Measurements from ENCODE around the gene ACTN1.
A peak's percentile ranks its signal among the peaks of the same experiment; 100 is the strongest.

Gene ACTN1

GRCh38 chr14:68969278-68970033, 9.6 kb downstream of the ACTN1 start:
- TF ChIP-seq CTCF (IDR thresholded peaks at IDR 0.05; ENCODE audit: insufficient read depth, missing control alignments): no peak
- DNase-seq (ENCODE audit: insufficient read length, low spot score) (no peak), FAIRE-seq (no peak)

- FAIRE-seq (no peak), DNase-seq (ENCODE audit: insufficient read length, low spot score) (peak; percentile 47)
- TF ChIP-seq CTCF (IDR thresholded peaks at IDR 0.05; ENCODE audit: insufficient read depth, missing control alignments): no peak
Observed at GRCh38 chr14:68968721-68969120, 10.4 kb downstream of the ACTN1 start.

- no peak for DNase-seq (ENCODE audit: insufficient read length, low spot score)
- no peak for TF ChIP-seq CTCF (IDR thresholded peaks at IDR 0.05; ENCODE audit: insufficient read depth, missing control alignments)
- FAIRE-seq: no peak
Observed at GRCh38 chr14:68968051-68968450, 11.1 kb downstream of the ACTN1 start.

DNA sequence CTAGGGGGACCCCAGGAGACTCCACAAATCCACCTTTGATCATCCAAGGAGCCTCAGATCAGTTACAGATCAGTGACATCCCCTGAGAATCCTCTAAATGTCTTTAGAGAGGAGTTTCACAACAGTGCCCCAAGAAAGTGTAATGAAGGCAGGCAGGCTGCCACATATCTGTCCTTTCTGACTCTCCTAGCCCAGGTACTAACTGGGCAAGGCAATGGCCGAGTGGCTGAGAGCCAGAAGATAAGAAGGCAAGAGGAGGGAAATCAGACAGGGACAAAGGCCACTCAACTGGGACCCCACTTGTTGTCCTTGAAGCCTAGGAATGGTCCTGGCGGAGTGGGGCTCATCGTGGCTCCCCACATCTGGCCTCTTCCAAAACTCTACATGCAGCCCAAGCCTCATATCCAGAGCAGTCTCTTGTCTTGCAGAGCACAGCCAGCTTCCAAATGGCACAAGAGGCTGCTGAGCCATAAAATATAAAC, 11.6 kb downstream of the ACTN1 start:
- no peak for DNase-seq (ENCODE audit: insufficient read length, low spot score)
- no peak for FAIRE-seq
- TF ChIP-seq CTCF (IDR thresholded peaks at IDR 0.05; ENCODE audit: insufficient read depth, missing control alignments): no peak

- FAIRE-seq: no peak
- TF ChIP-seq CTCF (IDR thresholded peaks at IDR 0.05; ENCODE audit: insufficient read depth, missing control alignments): no peak
Observed at GRCh38 chr14:68966872-68967301, 12.2 kb downstream of the ACTN1 start.

GRCh38 chr14:68965261-68965761, 13.8 kb downstream of the ACTN1 start:
- FAIRE-seq: no peak

More at GRCh38 chr14:68966872-68967301, 12.2 kb downstream of the ACTN1 start:
- no peak for DNase-seq (ENCODE audit: insufficient read length, low spot score)

More at GRCh38 chr14:68965261-68965761, 13.8 kb downstream of the ACTN1 start:
- TF ChIP-seq CTCF (IDR thresholded peaks at IDR 0.05; ENCODE audit: insufficient read depth, missing control alignments): no peak
- DNase-seq (ENCODE audit: insufficient read length, low spot score): no peak

Measured in D721Med (cell line).